Measurements from ENCODE around the gene ATP10A. TPM values are rescaled to one million over a fixed set of nuclear protein-coding genes. Genes with fewer than 3 reads are reported as not detected.

The ATP10A gene
- total RNA-seq, 6 experiments from 2014 or later, result 31.0 to 39.5 (median 33.9) TPM

- peaks cover 13% of the 10 kb centered on the region for H3K4me1 Mint-ChIP-seq (ENCODE audit: low read depth)
- no peak for TF ChIP-seq CTCF (IDR thresholded peaks at IDR 0.05)
Measured at GRCh38 chr15:25767356-25768151, 95.6 kb downstream of the ATP10A start.

GRCh38 chr15:25766417-25766816, 96.7 kb downstream of the ATP10A start:
- no peak overlapping the region for H3K4me3 Mint-ChIP-seq
- no peak for TF ChIP-seq CTCF (IDR thresholded peaks at IDR 0.05)
- no peaks in the 10 kb centered on the region for H3K9me3 Mint-ChIP-seq
- peaks cover 37% of the 10 kb centered on the region for H3K36me3 Mint-ChIP-seq (ENCODE audit: low read depth)
- peaks cover 25% of the 10 kb centered on the region for H3K4me1 Mint-ChIP-seq (ENCODE audit: low read depth)
- H3K27me3 Mint-ChIP-seq (ENCODE audit: insufficient read depth), result peaks cover 3% of the 10 kb centered on the region
- H3K27ac Mint-ChIP-seq, result no peak overlapping the region
- DNase-seq, result no peak

More at GRCh38 chr15:25767356-25768151, 95.6 kb downstream of the ATP10A start:
- no peak for DNase-seq
- no peak overlapping the region for H3K27ac Mint-ChIP-seq
- no peak overlapping the region for H3K4me3 Mint-ChIP-seq
- H3K9me3 Mint-ChIP-seq, result no peaks in the 10 kb centered on the region
- H3K27me3 Mint-ChIP-seq (ENCODE audit: insufficient read depth), result peaks cover 3% of the 10 kb centered on the region
- H3K36me3 Mint-ChIP-seq (ENCODE audit: low read depth), result peaks cover 29% of the 10 kb centered on the region

DNA sequence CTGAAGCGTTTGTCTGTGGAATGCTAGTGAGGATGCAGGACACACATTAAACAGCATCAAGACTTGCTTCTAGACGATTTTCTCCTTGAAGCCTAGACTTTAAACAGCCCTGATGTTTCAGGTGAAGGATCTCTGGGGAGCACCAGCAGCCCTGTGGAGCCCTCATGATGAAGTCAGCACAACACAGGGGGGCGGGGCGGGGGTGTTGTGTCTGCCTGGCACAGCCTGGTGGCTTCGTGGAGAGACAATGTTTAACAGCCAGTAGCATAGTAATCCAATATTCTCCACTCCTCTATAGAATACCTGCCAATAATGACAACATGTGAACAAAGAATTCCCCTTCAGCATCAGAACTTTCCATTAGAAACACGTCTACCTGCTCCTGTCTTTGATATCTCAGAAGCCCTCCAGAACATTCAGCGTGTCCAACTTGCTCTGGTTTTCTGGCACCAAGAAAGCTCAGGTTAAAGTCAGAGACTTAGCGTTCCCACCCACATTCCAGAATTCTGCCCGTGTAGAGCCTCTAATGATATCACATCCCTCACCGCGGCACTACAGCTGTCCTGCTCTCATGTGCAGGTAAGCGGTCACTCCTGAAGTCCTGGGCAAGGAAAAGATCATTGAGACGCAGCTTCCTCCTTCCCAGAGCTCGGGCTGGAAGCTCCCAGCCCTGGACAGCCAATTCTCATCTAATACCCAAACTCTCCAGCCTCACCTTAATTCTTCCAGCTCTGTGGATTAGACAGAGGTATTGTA, 98.0 kb downstream of the ATP10A start:
- peaks cover 40% of the 10 kb centered on the region for H3K36me3 Mint-ChIP-seq (ENCODE audit: low read depth)
- H3K27me3 Mint-ChIP-seq (ENCODE audit: insufficient read depth), result peaks cover 3% of the 10 kb centered on the region
- DNase-seq, result no peak
- no peak for TF ChIP-seq CTCF (IDR thresholded peaks at IDR 0.05)
- no peak overlapping the region for H3K4me3 Mint-ChIP-seq
- no peaks in the 10 kb centered on the region for H3K9me3 Mint-ChIP-seq
- peaks cover 27% of the 10 kb centered on the region for H3K4me1 Mint-ChIP-seq (ENCODE audit: low read depth)
- 0 out of 2 replicates have a peak overlapping the region, but pooled peaks have one; percentile 27 for H3K27ac Mint-ChIP-seq

DNA sequence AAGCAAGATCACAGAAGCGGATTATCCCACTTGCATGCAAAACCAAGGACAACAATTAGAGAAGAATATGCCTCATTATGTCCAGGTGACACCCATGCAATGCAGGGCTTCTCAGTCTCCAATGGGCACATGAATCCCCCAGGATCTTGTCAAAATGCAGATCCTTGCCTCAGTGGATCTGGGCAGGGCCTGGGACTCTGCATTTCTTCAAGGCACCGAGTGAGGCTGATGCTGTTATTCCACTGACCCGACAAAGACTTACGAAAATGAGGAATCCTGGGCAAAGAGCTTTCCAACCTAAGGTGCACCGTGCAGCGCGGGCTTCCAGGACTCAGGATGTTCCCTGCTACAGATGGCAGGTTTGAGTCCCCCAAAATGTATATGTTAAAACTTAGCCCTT, 99.2 kb downstream of the ATP10A start:
- H3K36me3 Mint-ChIP-seq (ENCODE audit: low read depth), result peaks cover 40% of the 10 kb centered on the region
- peaks cover 3% of the 10 kb centered on the region for H3K27me3 Mint-ChIP-seq (ENCODE audit: insufficient read depth)
- no peak for DNase-seq
- H3K4me1 Mint-ChIP-seq (ENCODE audit: low read depth), result peaks cover 27% of the 10 kb centered on the region
- H3K27ac Mint-ChIP-seq, result no peak overlapping the region
- no peak for TF ChIP-seq CTCF (IDR thresholded peaks at IDR 0.05)
- H3K9me3 Mint-ChIP-seq, result no peaks in the 10 kb centered on the region
- H3K4me3 Mint-ChIP-seq, result no peak overlapping the region

GRCh38 chr15:25763331-25763751, 99.8 kb downstream of the ATP10A start:
- Mint-ChIP-seq H3K27me3 (ENCODE audit: insufficient read depth) (peaks cover 3% of the 10 kb centered on the region), H3K36me3 (ENCODE audit: low read depth) (peaks cover 40% of the 10 kb centered on the region), H3K27ac (peak overlapping the region; percentile 48; the same call in 1 of the 2 replicates), H3K9me3 (no peaks in the 10 kb centered on the region), H3K4me1 (ENCODE audit: low read depth) (peaks cover 27% of the 10 kb centered on the region), H3K4me3 (peak overlapping the region; percentile 28; the same call in 1 of the 2 replicates)
- TF ChIP-seq CTCF (IDR thresholded peaks at IDR 0.05), result no peak
- DNase-seq, result no peak
